HG03280 (cell line): ENCODE data around the gene NCKIPSD.

Experiments used
- ATAC-seq: cut with Tn5 transposase; IDR thresholded peaks from one replicate; pipeline ENCODE4 v1.9.1; 2021; ENCODE audit warnings: mild to moderate bottlenecking, moderate library complexity; ENCODE audit not compliant: unreplicated experiment

Gene NCKIPSD

DNA sequence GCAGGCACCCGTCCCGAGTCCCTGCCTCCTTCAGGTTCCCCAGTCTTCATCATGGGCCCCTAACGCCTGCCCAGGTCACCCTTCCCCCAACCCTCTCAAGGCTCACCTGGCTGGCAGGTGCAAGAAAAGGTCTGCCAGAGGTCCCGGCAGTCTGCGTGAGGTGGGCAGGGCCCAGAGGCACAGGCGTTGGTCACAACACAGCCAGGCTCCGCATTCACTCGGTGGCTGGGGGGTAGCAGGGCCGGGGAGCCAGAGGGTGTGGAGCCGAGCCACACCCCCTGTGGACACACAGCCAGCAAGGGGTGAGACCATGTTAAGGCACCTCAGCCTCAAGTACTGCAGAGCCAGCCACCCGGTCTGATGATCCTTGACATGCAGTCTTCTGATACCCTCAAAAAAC, 33.9 kb downstream of the NCKIPSD start:
- ATAC-seq, result no peak

DNA sequence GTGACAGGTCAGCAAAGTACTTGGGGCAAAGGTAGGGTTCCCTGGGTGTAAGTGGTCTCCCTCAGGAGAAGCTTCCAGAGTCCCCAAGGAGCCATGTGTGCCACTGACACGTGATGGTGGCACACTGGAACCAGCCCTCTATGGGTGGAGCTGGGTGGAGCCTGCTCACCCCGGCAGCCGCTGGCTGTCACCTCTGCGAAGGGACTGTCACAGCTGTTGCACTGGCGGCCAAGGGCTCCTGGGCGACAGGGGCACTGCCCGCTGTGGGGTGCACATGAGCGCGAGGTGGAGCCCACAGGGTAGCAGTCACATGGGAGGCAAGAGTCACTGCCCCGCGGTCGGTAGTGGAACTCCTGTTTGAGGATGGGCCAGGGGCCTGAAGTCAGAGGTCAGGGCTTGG, 35.0 kb downstream of the NCKIPSD start:
- no peak for ATAC-seq

DNA sequence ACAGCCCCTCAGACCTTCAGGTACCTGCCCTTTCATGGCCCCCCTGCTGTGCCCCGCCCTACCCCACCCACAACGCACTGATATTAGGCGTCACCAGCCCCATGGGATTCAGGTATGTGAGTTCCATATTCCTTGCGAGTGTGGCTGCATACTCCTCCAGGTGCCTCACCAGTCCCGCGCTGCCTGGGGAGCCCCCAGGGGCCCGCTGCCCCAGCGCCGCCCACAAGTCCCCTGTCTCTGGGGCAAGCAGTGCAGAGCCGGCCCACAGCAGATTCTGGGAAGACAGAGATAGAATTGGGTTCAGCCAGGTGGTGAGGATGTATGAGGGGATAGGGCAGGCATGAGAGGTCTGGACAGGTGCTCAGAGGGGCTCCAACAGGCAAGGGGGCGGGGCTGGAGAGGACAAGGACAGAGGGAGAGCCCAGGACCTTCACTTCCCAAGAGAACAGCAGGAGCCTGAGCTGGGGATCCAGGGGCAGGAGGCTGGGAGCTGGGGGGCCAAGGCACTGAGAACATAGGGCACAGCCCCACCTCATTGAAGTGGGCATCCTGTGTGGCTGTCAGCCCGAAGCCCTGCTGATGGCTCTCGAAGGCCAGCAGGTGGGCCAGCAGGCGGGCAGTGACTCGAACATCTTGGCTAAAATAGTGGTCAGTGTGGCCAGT, 37.4 kb downstream of the NCKIPSD start:
- ATAC-seq, result no peak

DNA sequence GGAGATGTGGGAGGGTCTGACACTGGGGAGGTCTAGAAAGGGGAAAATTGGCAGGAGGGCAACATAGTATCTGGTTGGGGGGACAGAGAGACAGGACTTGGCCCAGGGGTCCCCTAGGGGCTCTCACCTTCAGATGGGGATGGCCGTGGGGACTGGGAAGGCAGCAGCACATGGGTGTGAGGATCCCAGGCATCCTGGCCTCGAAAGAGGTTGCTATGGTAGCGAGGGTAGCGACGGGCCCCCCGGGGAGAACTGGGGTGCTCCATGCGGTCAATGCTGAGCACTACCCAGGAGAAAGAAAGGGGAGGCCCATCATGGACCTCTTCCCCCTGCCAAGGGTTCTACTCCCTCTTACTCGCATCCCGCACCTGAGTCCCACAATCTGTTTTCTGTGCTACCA, 38.0 kb downstream of the NCKIPSD start:
- ATAC-seq, result no peak

DNA sequence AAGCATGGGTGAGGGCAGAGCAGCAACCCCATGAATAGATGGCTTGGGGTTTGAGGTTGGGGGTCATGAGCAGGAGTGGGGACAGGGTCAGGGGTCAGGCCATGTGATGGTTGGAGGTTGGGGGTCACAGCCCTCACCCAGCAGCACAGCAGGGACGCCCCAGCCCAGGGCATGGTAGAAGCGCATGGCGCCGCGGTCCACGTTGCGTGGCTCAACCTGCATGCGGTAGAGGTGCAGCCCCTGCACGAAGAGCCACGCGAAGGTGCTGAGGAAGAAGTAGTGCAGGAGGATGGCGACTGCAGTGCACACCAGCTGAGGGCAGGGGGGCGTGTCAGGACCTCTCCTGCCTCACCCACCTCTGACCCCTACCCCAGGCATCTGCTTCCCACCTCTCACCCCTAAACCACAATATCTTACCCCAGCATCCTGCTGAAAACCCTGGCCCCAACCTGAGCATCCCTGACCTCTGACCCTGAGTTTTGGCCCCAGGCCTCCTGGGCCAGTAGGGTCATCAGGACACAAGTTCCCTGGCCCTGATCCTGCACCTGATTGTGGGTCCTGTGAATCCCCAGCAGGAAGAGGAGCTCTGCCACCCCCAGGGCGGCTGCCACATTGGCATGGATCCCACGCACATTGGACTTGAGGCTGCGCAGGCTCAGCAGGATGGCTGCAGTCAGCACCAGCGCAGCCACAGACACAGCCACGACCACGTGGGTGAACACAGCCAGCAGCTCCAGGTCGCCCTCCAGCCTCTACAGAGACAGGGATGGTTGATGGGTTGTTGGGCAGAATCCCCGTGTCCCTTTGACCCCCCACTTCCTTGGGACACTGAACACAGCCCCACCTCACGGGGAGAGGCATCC, 40.6 kb downstream of the NCKIPSD start:
- no peak for ATAC-seq

DNA sequence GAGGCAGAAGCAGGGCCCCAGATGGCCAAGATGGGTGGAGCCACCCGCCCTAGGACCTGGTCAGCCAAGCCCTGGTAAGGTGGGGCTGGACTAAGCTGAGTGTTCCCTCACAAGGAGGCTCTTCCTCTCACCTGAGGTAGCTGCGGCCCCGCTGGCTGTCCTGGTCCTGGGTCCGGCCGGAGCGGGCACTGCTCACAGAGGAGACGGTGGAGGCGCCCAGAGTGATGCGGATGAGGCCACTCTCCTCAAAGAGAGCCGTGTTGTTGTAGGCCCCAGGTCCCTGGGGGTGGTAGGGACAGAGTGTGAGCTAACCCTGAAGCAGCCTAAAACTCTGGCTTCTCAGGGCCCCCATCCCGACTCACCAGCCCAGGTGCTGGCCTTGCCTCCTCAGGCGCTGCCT, 43.1 kb downstream of the NCKIPSD start:
- ATAC-seq, result no peak

DNA sequence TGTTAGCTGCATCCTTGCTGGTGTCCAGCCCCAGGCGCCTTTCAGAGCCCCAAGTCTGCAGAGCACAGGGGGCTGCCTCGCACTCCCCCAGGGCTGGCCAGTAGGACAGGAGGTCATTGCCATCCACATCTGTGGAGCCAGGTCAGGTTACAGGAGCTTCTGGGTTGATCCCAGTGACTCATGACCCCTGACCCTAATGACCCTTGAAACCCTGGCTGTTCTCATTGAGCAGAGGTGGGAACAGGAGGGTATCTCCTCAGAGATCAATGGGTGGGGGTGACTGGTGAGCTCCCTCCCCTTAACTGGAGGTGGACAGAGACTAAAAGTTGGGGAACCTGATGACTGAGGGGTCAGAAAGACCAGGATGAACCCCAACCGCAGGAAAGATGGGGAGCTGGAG, 44.3 kb downstream of the NCKIPSD start:
- ATAC-seq, result no peak

DNA sequence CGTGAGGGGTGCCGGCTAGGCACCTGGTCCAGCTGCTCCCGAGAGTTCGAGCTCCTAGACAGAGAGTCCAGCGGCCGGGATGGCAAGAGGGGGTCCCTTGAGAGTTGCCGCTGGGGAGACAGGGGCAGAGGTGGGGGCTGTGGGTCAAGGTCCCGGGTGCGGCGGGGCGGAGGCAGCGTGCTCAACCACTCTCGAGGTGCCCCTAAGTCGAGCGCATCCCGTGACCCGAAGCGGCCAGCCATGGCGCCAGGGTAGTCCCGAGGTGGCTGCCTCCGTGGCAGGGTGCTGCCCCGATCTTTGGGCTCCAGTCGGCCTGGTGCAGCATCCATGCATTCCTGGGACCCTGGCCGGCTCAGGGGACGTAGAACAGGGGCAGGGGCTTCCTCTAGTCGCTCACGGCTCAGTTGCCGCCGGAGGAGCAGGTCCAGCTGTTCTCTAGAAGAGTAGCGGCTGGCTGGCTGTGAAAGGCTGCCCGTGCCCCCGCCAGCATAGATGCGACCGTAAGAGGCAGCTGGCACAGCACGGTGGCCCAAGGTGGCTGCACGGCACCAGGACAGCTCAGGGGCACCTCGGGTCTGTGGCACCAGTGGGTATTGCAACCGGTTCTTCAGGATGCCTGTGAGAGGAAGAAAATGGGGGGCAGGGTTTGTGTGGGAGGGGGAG, 45.6 kb downstream of the NCKIPSD start:
- ATAC-seq, result no peak

DNA sequence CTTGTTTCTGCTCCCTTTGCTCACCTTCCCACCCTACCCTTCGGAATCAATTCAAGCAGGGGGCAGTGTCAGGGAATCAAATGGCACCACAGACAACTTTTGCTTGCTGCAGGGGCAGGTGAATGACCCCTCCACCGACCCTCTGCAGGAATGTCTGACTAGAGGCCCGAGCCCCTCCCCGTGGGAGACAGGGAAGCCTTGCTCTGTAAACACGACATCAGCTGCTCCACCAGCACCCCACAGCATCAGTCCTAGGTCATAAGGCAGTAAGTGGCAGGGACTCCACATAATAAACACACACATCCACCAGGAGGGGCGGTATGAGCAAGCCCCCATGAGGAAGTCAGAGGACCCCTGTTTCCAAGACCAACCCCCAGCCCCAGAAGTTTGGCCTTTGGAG, 48.4 kb downstream of the NCKIPSD start:
- ATAC-seq, result no peak

DNA sequence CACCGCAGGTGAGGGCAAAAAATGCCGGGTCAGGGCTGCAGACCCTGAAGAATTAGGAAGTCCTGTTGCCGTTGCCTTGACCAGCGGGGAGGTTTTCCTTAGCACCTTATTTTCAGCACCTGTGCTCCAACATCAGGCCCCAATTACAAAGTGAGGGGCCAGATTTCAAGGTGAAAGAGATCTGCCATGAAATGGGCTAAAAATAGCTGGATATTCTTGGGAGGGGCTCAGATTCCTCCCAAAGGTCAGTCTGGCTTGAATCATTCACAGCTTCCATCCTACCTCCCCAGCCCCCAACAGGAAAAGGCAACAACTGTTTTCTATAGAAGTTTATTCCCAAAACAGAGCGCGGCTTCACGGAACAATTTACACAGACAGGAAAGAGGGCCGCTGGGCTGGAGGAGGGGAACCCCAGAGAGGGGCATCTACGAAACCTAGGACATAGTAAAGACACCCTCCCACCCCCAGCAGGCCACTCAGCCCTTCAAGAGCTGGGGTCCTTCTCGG, 49.5 kb downstream of the NCKIPSD start:
- no peak for ATAC-seq

DNA sequence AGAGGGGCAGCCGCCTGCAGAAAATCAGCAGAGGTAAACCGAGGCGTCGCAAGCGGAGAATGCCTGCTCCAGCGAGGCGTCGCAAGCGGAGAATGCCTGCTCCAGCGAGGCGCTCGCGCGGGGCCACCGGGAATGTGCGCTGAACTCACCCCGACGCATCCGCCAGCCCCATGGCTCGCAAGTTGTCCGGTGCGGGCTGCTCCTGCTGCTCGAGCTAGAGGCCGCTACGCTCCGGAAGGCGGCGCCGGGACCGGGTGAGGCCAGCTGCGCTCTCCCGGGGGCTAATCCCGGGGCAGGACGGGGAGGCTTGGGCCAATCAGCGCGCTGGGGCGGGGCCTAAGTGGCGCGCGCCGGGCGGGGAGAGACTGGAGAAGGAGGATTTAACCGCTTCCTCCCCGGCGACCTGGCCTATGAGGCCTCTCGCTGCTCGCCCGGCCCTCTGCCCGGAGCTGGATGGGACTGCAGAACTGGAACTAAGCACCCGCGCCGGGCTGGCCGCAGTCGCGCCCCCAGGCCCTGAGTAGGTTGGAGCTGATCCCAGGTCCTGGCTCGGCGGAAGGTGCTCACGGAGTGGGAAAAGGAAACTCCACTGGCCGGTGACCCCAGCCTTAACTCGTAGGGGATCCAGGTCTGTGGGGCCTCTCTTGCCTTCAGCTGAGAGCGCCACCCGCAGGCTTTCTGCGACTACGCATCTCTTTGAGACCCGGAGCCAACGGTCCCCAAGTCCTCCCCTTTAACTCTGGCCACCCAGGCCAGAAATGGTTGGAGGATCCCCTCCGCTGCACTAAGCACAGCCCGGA, 50.3 kb downstream of the NCKIPSD start, which contains the start of gene SLC26A6:
Gene SLC26A6, minus strand, starts transcription at position 240 of the 800 bp plus-strand sequence. Its CDS starts 68 bp downstream, at position 172.
- ATAC-seq, result peak; percentile 91

DNA sequence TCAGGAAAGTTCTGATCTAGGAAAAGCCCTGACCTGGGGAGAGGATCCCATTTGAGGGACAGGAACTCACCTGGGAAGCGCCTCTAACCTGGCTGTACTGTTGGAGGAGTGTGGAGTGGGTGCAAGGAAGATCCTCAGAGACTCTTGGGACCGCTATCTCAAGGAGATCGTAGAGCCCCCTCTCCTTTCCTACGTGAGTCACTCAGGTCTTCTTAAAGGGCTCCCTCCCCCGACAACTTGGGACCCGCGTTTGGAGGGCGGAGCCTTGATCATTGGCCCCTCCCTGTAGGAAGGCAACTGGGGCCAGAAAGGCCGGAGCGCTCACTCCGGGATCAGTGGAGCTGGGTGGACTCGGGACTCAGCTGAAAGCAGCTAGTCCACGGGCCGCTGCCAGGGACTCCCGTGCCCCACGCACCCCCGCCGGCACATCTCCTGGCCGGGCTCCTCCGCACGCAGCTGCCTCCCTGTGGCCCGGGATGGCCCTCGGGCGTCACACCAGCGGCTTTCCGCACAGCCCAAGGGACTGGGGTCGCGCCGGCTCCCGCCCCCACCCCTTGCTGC, 51.0 kb downstream of the NCKIPSD start:
- peak; percentile 9 for ATAC-seq

DNA sequence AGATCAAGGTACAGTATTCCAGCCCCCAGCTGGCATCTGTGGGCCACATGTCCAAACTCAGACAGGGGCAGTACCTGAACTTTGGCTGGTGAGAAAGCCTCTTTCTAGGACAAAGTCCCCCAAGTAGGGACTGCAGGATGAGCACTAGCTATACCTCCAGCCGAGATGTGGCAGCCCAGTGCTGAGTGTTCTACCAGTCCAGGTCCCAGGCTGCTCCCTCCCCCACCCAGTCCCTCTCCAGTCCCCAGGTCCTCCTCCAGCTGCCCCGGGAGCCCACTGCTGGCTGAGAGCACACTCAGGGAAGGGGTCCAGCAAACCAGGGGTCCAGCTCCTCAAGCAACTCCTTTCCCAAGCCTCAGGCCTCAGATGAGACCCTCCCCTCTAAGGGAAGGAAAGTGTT, 52.0 kb downstream of the NCKIPSD start:
- no peak for ATAC-seq

DNA sequence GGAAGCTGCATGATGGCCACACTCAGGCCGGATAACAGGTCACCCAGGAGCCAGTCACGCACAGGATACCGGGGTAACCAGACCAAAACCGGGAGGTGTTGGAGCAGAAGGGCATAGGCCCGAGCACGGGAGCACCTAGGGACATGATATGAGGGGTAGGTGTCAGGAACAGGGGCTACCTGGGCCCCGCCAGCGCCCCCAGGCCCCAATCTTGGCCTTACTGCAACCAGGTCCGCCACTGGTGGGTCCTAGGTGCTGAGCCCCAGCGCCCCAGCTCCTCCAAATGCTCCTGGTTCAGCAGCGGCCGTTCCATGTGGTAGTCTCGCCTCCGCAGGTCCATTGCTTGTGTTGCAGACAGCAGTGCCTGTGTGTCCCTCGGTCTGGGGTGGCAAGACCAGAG, 52.5 kb downstream of the NCKIPSD start:
- no peak for ATAC-seq

DNA sequence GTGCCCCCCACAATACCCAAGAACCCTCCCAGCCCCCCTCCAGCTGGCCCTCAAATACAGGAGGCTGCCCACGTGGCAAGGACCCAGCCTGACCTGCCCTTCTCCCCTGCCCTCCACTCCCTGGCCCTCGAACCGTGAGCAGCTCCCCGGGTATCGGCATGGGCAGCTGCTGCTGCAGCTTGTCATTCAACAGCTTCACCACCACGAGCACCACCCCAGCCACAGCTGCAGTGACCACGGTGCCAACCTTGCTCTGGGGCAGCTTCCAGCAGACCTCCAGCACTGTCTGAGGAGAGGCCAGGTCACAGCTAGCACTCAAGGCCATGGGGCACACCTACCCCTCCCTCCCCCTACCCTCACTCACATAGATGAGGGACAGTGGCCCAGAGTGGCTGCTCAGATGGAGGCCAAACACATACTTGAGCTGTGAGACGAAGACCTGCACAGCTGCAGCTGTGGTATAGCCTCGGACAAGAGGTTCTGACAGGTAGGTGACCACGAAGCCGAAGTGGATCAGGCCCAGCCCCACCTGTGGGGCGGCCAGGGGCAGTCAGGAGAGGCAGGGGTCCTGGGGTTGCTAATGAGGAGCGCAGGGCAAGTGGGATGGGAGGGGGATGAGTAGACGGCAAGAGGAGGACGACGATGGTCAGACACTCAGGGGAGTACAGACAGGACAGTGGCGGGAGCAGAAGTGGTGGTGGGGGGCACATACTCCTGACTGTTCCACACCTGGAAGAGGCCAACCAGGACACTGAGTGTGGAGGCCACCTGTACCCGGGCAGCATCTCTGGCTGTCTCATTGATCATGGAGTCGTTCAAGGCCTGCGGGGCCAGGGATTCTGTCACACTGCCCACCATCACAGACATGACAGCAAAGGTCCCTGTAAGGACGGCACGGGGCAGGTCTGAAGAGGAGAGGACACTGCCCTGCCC, 53.9 kb downstream of the NCKIPSD start:
- ATAC-seq, result no peak

DNA sequence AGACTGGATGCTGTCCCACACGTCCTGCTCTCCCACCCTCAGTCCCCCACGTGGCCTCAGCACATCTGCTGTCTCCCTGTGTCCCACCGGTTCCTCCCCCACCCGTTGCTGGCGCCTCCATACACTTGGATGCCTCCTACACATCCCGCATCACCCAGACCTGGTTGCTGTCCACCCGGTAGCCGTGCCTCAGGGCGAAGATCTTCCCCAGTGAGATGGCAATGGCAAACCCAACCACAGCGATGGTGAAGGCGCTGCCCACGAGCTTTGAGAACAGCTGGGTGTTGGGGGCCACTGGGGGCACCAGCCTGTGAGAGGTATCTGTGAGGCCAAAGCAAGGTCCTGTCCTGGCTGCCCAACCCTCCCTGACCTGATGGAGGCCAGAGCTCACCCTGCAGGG, 54.9 kb downstream of the NCKIPSD start:
- ATAC-seq, result no peak

DNA sequence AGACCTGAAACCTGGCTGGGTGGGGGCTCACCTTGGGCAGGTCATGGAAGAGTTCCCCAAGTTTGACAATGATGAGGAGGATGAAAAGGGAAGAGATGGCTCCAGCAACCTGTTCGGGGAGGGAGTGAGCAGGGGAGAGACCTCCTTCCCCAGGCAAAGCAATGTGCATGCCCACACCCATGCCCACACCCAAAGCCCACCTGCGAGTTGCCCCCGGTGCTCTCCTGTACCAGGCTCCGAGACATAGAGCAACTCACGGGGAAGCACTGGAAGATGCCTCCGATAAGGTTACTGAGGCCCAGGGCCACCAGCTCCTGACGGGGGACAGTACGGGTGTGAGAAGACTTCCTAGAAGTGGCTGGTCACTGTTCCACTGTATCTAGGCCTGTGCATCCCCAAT, 55.3 kb downstream of the NCKIPSD start:
- ATAC-seq, result no peak

DNA sequence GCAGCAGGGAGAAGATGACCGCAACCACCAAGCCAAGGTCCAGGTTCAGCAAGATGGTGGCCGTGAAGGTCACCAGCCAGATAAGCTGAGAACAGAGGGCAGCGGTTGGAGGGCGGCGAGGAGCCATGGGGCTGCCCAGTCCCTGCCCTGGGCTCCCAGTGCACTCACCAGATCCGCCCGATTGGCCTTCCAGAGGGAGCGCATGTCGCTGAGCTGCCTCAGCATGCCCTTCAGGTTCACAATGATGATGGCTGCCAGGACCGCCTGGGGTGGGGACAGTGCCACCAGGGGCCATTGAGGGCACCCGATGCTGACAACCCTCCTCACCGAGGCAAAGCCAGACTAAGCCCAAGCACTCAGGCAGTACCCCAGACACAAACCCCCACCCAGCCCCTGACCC, 55.8 kb downstream of the NCKIPSD start:
- ATAC-seq, result no peak

DNA sequence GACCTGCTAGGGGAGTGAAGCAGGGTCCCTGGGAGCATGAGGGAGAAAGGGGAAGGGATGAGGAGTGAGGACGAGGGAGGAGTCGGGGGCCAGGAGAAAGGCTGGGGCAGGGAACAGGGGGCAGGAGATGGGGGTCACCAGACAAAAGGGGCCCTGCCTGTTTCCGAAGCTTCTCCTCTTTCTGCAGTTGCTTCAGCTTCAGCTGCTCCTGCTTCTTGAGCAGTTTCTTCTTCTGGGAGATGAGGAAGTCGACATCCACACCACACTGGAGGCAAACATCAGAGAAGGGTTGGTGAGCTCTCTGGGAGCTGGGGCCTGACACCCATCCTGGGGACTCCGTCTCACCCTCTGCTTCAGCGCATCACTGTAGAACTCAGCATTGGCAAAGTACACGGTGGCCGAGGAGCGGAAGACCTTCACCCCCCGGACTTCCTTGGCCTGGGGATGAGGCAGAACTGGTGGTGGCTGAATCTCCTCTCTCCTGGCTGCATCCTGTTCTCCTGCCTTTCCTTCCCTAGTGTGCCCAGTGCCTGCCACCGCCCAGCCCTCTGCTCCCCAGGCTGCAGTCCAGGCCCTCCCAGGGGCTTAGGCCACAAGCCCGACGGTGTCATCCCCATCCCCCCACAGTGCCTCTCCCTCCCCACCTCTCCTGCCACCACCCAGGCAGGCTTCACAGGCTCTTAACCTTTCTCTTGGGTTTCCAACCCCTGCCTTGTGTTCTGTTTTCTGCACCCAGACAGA, 57.3 kb downstream of the NCKIPSD start:
- no peak for ATAC-seq
